Measurements from ENCODE around the gene MAGEB10.
"Not testable (repeated sequence)": the region's sequence is repeated elsewhere in the genome, so short reads cannot be mapped to it uniquely, and the experiment has no call there.

MAGEB10 gene, protein sequence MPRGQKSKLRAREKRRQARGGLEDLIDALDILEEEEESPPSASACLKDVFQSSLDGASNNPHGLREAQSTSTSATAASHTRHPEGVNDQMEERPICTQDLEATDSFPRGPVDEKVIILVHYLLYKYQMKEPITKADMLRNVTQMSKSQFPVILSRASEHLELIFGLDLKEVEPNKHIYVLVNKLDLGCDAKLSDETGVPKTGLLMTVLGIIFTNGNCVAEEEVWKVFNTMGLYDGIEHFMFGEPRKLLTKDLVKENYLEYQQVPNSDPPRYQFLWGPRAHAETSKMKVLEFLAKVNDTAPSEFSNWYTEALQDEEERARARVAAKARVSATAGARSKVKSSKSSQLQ

DNA sequence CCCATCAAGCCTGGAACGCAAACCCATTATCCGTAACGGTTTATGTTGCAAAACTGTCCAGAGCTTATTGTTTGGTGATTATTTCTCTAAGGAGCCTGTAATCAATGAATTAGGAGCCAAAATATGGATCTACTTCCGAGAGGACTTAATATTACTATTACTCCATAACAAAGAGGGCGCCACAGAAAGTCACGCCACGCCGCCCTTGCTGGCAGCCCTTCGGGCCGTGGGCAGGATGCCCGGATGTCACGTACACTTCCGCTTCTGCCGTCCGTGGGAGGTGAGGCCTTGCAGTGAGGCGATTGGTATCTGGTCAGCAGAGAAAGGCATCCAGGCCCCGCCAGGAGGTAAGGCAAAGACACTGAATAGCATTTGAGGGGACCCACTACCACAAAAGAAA is at the start of gene MAGEB10:
Gene MAGEB10 (plus strand): TSS at position 301 of the 400 bp plus-strand sequence. CDS start 13,317 bp downstream, outside the sequence.
- H3K36me3 ChIP-seq (ENCODE audit: control insufficient read depth in 1 of 2, insufficient read depth in 2 of 2, low read length in 2 of 2) = no peaks in the 10 kb centered on the region
- no peaks in the 10 kb centered on the region for H3K9me3 ChIP-seq (ENCODE audit: control insufficient read depth in 1 of 2, low read length in 2 of 2)
- no peaks in the 10 kb centered on the region for H3K27me3 ChIP-seq (ENCODE audit: low read depth, low read length)
- no peak within 1 kb of the TSS for H3K4me3 ChIP-seq (ENCODE audit: low read depth in 1 of 2, low read length in 2 of 2)
- no peak within 1 kb of the TSS for H3K27ac ChIP-seq (ENCODE audit: low read length)
- H3K4me1 ChIP-seq (ENCODE audit: control insufficient read depth in 1 of 2, insufficient read depth in 2 of 2, low read length in 2 of 2) = no peaks in the 10 kb centered on the region

DNA sequence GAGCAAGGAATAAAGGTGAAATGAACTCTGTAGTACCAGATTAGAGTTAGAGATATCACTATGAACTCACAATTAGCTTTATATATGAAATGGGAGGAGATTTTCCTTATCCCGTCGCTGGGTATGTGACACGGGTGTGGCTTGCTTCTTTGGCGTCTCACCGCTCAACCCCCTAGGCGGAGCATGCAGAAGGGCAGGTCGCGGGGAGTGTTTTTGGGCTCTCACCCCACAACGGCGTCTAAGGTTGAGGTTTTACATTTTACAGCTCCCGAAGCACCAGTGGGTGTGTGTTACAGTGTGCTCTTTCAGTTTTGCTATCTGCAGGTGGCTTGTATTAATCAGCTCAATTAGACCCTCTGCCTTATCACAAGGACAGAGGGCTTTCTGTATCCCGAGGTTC is 42.1 kb upstream of the MAGEB10 start:
- Histone ChIP-seq H3K4me1 (ENCODE audit: control insufficient read depth in 1 of 2, insufficient read depth in 2 of 2, low read length in 2 of 2) (no peaks in the 10 kb centered on the region), H3K4me3 (ENCODE audit: low read depth in 1 of 2, low read length in 2 of 2) (no peak overlapping the region), H3K9me3 (ENCODE audit: control insufficient read depth in 1 of 2, low read length in 2 of 2) (no peaks in the 10 kb centered on the region), H3K27me3 (ENCODE audit: low read depth, low read length) (no peaks in the 10 kb centered on the region), H3K36me3 (ENCODE audit: control insufficient read depth in 1 of 2, insufficient read depth in 2 of 2, low read length in 2 of 2) (no peaks in the 10 kb centered on the region), H3K27ac (ENCODE audit: low read length) (no peak overlapping the region)

DNA sequence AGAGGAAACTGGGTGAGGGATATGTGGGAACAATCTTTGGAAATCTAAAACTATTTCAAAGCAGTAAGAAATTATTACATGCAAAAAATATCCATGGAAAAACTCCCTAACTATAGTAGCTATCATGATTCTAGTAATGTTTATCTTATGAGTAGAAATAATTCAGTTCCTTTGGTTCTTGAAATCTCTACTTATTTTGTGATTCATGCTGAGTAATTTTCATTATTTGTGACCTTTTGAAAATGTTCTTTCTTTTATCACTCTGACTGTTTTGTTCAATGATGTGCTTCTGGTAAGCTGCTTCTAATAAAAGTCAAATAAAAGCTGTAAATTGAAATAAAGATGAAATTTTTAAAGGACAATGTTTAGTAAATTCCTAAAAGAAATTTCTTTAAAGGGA is 40.4 kb upstream of the MAGEB10 start:
- Histone ChIP-seq H3K4me1 (ENCODE audit: control insufficient read depth in 1 of 2, insufficient read depth in 2 of 2, low read length in 2 of 2) (no peaks in the 10 kb centered on the region), H3K9me3 (ENCODE audit: control insufficient read depth in 1 of 2, low read length in 2 of 2) (no peaks in the 10 kb centered on the region), H3K4me3 (ENCODE audit: low read depth in 1 of 2, low read length in 2 of 2) (no peak overlapping the region), H3K27ac (ENCODE audit: low read length) (no peak overlapping the region), H3K36me3 (ENCODE audit: control insufficient read depth in 1 of 2, insufficient read depth in 2 of 2, low read length in 2 of 2) (no peaks in the 10 kb centered on the region), H3K27me3 (ENCODE audit: low read depth, low read length) (no peaks in the 10 kb centered on the region)

DNA sequence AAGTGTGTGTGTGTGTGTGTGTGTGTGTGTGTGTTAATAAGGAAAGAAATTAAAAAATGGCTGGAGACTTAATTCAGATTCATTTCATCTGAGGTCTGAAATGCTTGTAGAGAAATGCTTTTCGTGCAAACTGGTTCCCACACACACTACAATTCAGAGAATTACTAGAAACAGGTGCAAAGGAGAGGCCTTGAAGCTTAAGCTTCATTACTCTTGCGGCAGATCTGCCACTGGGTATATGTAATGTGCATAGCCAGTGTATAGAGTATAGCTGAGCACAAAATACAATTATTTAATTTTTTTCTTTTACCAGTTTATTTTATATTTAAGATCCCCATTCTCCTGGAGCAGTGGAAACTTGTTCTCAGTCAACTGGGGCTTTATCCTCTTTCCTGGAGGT is 31.8 kb upstream of the MAGEB10 start:
- H3K27me3 ChIP-seq (ENCODE audit: low read depth, low read length) = no peaks in the 10 kb centered on the region
- H3K9me3 ChIP-seq (ENCODE audit: control insufficient read depth in 1 of 2, low read length in 2 of 2) = no peaks in the 10 kb centered on the region
- H3K27ac ChIP-seq (ENCODE audit: low read length) = no peak overlapping the region
- H3K4me1 ChIP-seq (ENCODE audit: control insufficient read depth in 1 of 2, insufficient read depth in 2 of 2, low read length in 2 of 2) = no peaks in the 10 kb centered on the region
- no peaks in the 10 kb centered on the region for H3K36me3 ChIP-seq (ENCODE audit: control insufficient read depth in 1 of 2, insufficient read depth in 2 of 2, low read length in 2 of 2)
- no peak overlapping the region for H3K4me3 ChIP-seq (ENCODE audit: low read depth in 1 of 2, low read length in 2 of 2)

DNA sequence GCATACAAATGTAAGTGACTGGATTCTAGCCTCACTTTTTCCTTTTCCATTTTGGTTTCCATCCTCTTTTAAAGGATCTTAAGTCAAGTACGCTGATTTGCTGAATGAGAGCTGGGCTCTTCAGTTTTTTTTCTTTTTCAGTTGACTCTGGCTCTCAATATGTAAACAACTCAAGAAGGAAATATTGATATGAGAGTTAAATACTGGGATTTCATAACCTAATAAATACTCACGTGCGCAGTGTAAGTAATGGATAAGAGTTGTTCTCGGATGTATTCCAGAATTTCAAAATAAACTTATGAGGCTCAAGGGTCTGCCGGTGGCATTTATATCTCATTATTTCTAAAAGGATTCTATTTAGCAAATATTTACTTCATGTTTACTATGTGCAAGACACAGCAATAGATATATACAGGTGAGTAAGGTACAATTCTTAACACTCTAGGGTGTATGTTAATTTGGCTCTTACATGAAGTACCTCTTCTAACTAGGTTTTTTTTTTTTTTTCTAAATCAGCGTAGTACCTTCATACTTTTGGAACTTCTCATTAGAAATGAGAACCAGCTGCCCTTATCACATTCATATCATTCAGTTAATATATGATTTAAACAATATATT is 11.0 kb upstream of the MAGEB10 start:
- Histone ChIP-seq H3K36me3 (ENCODE audit: control insufficient read depth in 1 of 2, insufficient read depth in 2 of 2, low read length in 2 of 2) (no peaks in the 10 kb centered on the region), H3K9me3 (ENCODE audit: control insufficient read depth in 1 of 2, low read length in 2 of 2) (no peaks in the 10 kb centered on the region), H3K4me3 (ENCODE audit: low read depth in 1 of 2, low read length in 2 of 2) (no peak overlapping the region), H3K27ac (ENCODE audit: low read length) (no peak overlapping the region), H3K4me1 (ENCODE audit: control insufficient read depth in 1 of 2, insufficient read depth in 2 of 2, low read length in 2 of 2) (no peaks in the 10 kb centered on the region), H3K27me3 (ENCODE audit: low read depth, low read length) (no peaks in the 10 kb centered on the region)

DNA sequence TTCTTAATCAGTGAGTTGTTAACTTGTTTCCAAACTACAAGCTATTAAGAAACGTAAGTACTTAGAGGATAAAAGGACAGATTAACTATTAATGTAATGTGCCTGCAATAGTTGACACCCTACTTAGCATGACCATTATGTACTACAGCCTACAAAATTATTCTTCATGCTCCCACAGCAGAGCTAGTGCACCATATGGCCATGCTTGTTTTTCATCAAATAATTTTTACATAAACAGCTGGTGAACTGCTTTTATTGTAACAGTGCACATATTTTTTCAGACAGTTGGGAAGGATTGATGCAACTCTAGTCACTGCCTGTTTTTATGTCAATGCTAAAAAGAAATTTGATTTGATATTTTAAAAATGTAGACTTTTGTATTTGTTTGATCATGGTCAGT is 10.2 kb upstream of the MAGEB10 start:
- no peaks in the 10 kb centered on the region for H3K27me3 ChIP-seq (ENCODE audit: low read depth, low read length)
- H3K27ac ChIP-seq (ENCODE audit: low read length) = no peak overlapping the region
- no peaks in the 10 kb centered on the region for H3K36me3 ChIP-seq (ENCODE audit: control insufficient read depth in 1 of 2, insufficient read depth in 2 of 2, low read length in 2 of 2)
- no peaks in the 10 kb centered on the region for H3K9me3 ChIP-seq (ENCODE audit: control insufficient read depth in 1 of 2, low read length in 2 of 2)
- H3K4me1 ChIP-seq (ENCODE audit: control insufficient read depth in 1 of 2, insufficient read depth in 2 of 2, low read length in 2 of 2) = no peaks in the 10 kb centered on the region
- H3K4me3 ChIP-seq (ENCODE audit: low read depth in 1 of 2, low read length in 2 of 2) = no peak overlapping the region

DNA sequence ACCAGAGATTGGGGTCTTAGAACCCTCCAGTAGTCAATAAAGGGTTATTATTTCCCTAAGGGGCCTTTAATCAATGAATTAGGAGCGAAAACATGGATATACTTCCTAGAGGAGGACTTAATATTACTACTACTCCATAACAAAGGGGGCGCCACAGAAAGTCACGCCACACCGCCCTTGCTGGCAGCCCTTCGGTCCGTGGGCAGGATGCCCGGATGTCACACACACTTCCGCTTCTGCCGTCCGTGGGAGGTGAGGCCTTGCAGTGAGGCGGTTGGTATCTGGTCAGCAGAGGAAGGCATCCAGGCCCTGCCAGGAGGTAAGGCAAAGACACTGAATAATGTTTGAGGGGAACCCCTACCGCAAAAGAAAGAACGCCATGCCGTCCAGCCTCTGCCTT is 436 bp downstream of the MAGEB10 start:
- Histone ChIP-seq H3K4me3 (ENCODE audit: low read depth in 1 of 2, low read length in 2 of 2) (no peak overlapping the region), H3K27me3 (ENCODE audit: low read depth, low read length) (no peaks in the 10 kb centered on the region), H3K4me1 (ENCODE audit: control insufficient read depth in 1 of 2, insufficient read depth in 2 of 2, low read length in 2 of 2) (no peaks in the 10 kb centered on the region), H3K36me3 (ENCODE audit: control insufficient read depth in 1 of 2, insufficient read depth in 2 of 2, low read length in 2 of 2) (no peaks in the 10 kb centered on the region), H3K9me3 (ENCODE audit: control insufficient read depth in 1 of 2, low read length in 2 of 2) (no peaks in the 10 kb centered on the region), H3K27ac (ENCODE audit: low read length) (no peak overlapping the region)

DNA sequence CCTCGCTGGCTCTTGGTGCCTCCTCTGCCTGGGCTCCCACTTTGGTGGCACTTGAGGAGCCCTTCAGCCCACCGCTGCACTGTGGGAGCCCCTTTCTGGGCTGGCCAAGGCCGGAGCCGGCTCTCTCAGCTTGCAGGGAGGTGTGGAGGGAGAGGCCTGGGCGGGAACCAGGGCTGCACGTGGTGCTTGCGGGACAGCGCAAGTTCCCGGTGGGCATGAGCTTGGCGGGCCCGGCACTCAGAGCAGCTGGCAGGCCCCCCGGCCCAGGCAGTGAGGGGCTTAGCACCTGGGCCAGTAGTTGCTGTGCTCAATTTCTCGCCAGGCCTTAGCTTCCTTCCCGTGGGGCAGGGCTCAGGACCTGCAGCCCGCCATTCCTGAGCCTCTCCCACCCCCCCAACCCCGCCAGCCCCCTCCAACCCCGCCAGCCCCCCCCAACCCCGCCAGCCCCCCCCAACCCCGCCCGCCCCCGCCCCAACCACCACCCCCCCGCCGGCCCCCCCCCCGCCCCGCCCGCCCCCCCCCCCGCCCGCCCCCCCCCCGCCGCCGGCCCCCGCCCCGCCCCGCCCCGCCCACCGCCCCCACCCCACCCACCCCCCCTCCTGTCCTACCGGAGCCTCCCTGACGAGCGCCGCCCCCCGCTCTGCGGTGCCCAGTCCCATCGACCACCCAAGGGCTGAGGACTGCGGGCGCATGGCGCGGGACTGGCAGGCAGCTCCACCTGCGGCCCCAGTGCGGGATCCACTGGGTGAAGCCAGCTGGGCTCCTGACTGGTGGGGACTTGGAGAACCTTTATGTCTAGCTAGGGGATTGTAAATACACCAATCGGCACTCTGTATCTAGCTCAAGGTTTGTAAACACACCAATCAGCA is 1.4 kb downstream of the MAGEB10 start:
- not testable (repeated sequence) for H3K27ac ChIP-seq (ENCODE audit: low read length); H3K9me3 ChIP-seq (ENCODE audit: control insufficient read depth in 1 of 2, low read length in 2 of 2); H3K27me3 ChIP-seq (ENCODE audit: low read depth, low read length); H3K4me1 ChIP-seq (ENCODE audit: control insufficient read depth in 1 of 2, insufficient read depth in 2 of 2, low read length in 2 of 2); H3K4me3 ChIP-seq (ENCODE audit: low read depth in 1 of 2, low read length in 2 of 2); H3K36me3 ChIP-seq (ENCODE audit: control insufficient read depth in 1 of 2, insufficient read depth in 2 of 2, low read length in 2 of 2)

DNA sequence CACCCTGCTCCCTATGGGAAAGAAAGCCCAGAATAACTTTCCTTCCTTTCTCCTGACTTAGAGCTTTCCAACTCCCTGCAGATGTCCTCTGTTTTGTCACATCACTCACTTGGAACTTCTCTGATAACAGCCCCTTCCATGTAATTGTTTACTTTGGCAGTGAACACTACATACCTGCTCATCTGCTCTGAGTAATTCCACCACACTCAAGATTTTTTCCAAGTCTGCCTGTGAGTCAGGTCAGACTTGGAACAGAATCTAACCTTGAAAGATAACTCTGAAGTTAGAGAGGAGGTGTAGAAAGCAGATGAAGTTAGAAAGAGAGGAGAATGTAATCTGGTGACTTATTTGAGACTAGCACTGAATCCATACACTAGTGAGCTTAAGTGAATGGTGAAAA is 7.4 kb downstream of the MAGEB10 start:
- H3K36me3 ChIP-seq (ENCODE audit: control insufficient read depth in 1 of 2, insufficient read depth in 2 of 2, low read length in 2 of 2) = no peaks in the 10 kb centered on the region
- H3K4me1 ChIP-seq (ENCODE audit: control insufficient read depth in 1 of 2, insufficient read depth in 2 of 2, low read length in 2 of 2) = no peaks in the 10 kb centered on the region
- no peak overlapping the region for H3K27ac ChIP-seq (ENCODE audit: low read length)
- no peak overlapping the region for H3K4me3 ChIP-seq (ENCODE audit: low read depth in 1 of 2, low read length in 2 of 2)
- no peaks in the 10 kb centered on the region for H3K27me3 ChIP-seq (ENCODE audit: low read depth, low read length)
- H3K9me3 ChIP-seq (ENCODE audit: control insufficient read depth in 1 of 2, low read length in 2 of 2) = no peaks in the 10 kb centered on the region

DNA sequence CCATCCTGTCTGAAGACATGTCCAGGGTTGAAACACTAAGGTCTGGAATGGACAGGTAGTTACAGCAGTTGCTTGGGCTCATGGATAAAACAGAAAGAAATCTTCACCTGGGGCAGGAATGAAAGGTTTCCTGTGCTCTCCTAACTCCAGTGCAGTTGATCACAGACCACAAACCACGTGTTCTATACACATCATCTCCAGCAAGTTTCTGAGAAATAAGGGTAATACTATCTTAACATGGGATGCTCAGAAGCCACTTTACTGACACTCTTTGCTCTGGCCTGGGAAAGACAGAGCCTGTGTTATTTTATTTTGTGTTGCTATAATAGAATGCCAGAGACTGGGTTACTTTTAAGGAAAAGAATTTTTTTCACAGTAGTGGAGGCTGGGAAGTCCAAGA is 16.0 kb downstream of the MAGEB10 start:
- no peaks in the 10 kb centered on the region for H3K36me3 ChIP-seq (ENCODE audit: control insufficient read depth in 1 of 2, insufficient read depth in 2 of 2, low read length in 2 of 2)
- no peaks in the 10 kb centered on the region for H3K9me3 ChIP-seq (ENCODE audit: control insufficient read depth in 1 of 2, low read length in 2 of 2)
- H3K27me3 ChIP-seq (ENCODE audit: low read depth, low read length) = no peaks in the 10 kb centered on the region
- no peak overlapping the region for H3K4me3 ChIP-seq (ENCODE audit: low read depth in 1 of 2, low read length in 2 of 2)
- no peak overlapping the region for H3K27ac ChIP-seq (ENCODE audit: low read length)
- H3K4me1 ChIP-seq (ENCODE audit: control insufficient read depth in 1 of 2, insufficient read depth in 2 of 2, low read length in 2 of 2) = no peaks in the 10 kb centered on the region

DNA sequence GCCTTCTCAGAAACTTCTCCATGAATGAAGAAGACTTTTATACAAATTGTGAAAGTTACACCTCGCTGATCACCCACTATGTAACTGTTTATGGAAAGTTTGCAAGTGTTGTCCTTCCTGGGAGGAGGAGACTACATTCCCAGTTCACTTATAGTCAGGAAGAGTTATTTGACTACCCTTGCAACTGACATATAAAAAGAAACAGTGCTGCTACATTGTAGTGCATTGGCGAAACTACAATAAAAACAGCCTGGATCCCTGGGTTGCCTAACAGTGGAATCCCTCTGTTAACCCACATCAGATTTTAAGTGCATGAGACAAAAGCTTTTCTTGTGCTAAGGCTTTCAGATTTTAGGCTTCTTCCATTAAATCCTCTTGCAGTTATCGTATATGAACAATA is 30.4 kb downstream of the MAGEB10 start:
- Histone ChIP-seq H3K4me3 (ENCODE audit: low read depth in 1 of 2, low read length in 2 of 2) (no peak overlapping the region), H3K36me3 (ENCODE audit: control insufficient read depth in 1 of 2, insufficient read depth in 2 of 2, low read length in 2 of 2) (no peaks in the 10 kb centered on the region), H3K9me3 (ENCODE audit: control insufficient read depth in 1 of 2, low read length in 2 of 2) (no peaks in the 10 kb centered on the region), H3K27ac (ENCODE audit: low read length) (no peak overlapping the region), H3K27me3 (ENCODE audit: low read depth, low read length) (no peaks in the 10 kb centered on the region), H3K4me1 (ENCODE audit: control insufficient read depth in 1 of 2, insufficient read depth in 2 of 2, low read length in 2 of 2) (no peaks in the 10 kb centered on the region)

Data from muscle layer of duodenum (tissue), 2 donors.